Measurements from ENCODE around the gene RRAD.

- TF ChIP-seq SUZ12 (IDR thresholded peaks at IDR 0.05) (no peak), PKNOX1 (IDR thresholded peaks at IDR 0.05) (no peak), NFRKB (IDR thresholded peaks at IDR 0.05) (no peak), SP1 (IDR thresholded peaks at IDR 0.05) (no peak), TARDBP (IDR thresholded peaks at IDR 0.05) (no peak), FOXK2 (IDR thresholded peaks at IDR 0.05) (no peak), BHLHE40 (IDR thresholded peaks at IDR 0.05; ENCODE audit: borderline replicate concordance) (no peak), ZNF384 (IDR thresholded peaks at IDR 0.05) (no peak), HDGF (IDR thresholded peaks at IDR 0.05; ENCODE audit: borderline replicate concordance) (no peak), FOXM1 (IDR thresholded peaks at IDR 0.05; ENCODE audit: borderline replicate concordance) (no peak), FOXA1 (IDR thresholded peaks at IDR 0.05) (no peak), CTBP1 (IDR thresholded peaks at IDR 0.05; ENCODE audit: borderline replicate concordance) (no peak), ELF4 (IDR thresholded peaks at IDR 0.05) (no peak)
Measured at GRCh38 chr16:66886321-66886720, 39.0 kb downstream of the RRAD start.

Measured in HEK293T (cell line).